Breast epithelium (tissue), 4 donors: ENCODE measurements around the gene SLC35F4. TPM values are rescaled to one million over a fixed set of nuclear protein-coding genes. Genes with fewer than 3 reads are reported as not detected.

Experiments used
- DNase-seq, 2 donors: peaks; one replicate each; pipeline ENCODE4 v3.0.0-alpha.2; 2019; ENCODE audit warnings: low spot score in 2 of 2
- H3K27ac ChIP-seq, 2 donors: fragments of 200-600 bp; sonication (generic) in 1 of 2; one replicate each; pipeline ENCODE4 v1.5.1; 2016 to 2019; ENCODE audit warnings: mild to moderate bottlenecking in 1 of 2
- H3K27me3 ChIP-seq, 2 donors: fragments of 200-600 bp; sonication (generic) in 1 of 2; one replicate each; pipeline versions ENCODE4 v1.5.1 to v1.6.0; 2017 to 2019; ENCODE audit warnings: control low read depth in 1 of 2, mild to moderate bottlenecking in 1 of 2
- H3K36me3 ChIP-seq: fragments of 200-600 bp; one replicate; pipeline ENCODE4 v1.5.1; 2019
- H3K4me1 ChIP-seq, 2 donors: fragments of 200-600 bp; sonication (generic); one replicate each; pipeline ENCODE4 v1.5.1; 2016 to 2019; ENCODE audit warnings: control low read depth in 1 of 2
- H3K4me3 ChIP-seq, 3 donors: fragments of 200-600 bp; sonication (generic); 1 replicate in 2 of 3; 2 replicates in 1 of 3; pipeline ENCODE4 v1.5.1; 2016 to 2019; ENCODE audit warnings: mild to moderate bottlenecking in 3 of 3, moderate library complexity in 2 of 3
- H3K9me3 ChIP-seq, 2 donors: fragments of 200-600 bp; sonication (generic) in 1 of 2; one replicate each; pipeline ENCODE4 v1.5.1; 2016 to 2019; ENCODE audit warnings: control low read depth in 1 of 2
- CTCF ChIP-seq, 3 donors: fragments of 450-650 bp; IDR thresholded peaks; one replicate each; pipeline ENCODE4 v1.5.1; 2016 to 2017; ENCODE audit warnings: antibody characterized with exemption in 3 of 3, mild to moderate bottlenecking in 3 of 3, moderate library complexity in 3 of 3
- POLR2A ChIP-seq: fragments of 450-650 bp; IDR thresholded peaks from one replicate; pipeline ENCODE4 v1.6.1; 2016; ENCODE audit warnings: antibody characterized with exemption, mild to moderate bottlenecking, moderate library complexity
- POLR2AphosphoS5 ChIP-seq, 3 donors: sonication (generic); formaldehyde crosslinking; IDR thresholded peaks; one replicate each; pipeline ENCODE4 v1.6.1; 2017; ENCODE audit warnings: antibody characterized with exemption in 3 of 3
- intact Hi-C: fragments of 100-400 bp; cut with DNase I; formaldehyde crosslinking; loops from one replicate; pipeline ENCODE4 v1.15.1; 2023; ENCODE audit warnings: low total_unique reads
- total RNA-seq, 3 donors: library from RNA; depleted of rRNA; stranded (reverse); fragments of >200 nt; gene quantifications; one replicate each; pipeline ENCODE4 v1.1.0, GENCODE V29; 2016

Gene SLC35F4
- total RNA-seq, 3 donors from 2014 or later = not detected

GRCh38 chr14:57704763-57705162 is 161.1 kb downstream of the SLC35F4 start:
- no peak for DNase-seq
- no peak for TF ChIP-seq CTCF (IDR thresholded peaks at IDR 0.05)
- TF ChIP-seq POLR2A = no peak
- no peak for TF ChIP-seq POLR2AphosphoS5 (IDR thresholded peaks at IDR 0.05)
- peaks cover under 1 to 8% of the 10 kb centered on the region in 2 donors for H3K9me3 ChIP-seq

GRCh38 chr14:57699947-57700346 is 165.9 kb downstream of the SLC35F4 start:
- no peak overlapping the region for H3K27ac ChIP-seq
- no peaks in the 10 kb centered on the region for H3K27me3 ChIP-seq
- no peaks in the 10 kb centered on the region for H3K4me1 ChIP-seq
- DNase-seq = no peak
- H3K9me3 ChIP-seq = no peaks in the 10 kb centered on the region
- no peak overlapping the region for H3K4me3 ChIP-seq
- TF ChIP-seq CTCF (IDR thresholded peaks at IDR 0.05) (no peak), POLR2AphosphoS5 (IDR thresholded peaks at IDR 0.05) (no peak), POLR2A (no peak)
- H3K36me3 ChIP-seq = no peaks in the 10 kb centered on the region
- intact Hi-C loops = no loop called here

More at GRCh38 chr14:57704763-57705162, 161.1 kb downstream of the SLC35F4 start:
- intact Hi-C loops = no loop called here
- Histone ChIP-seq H3K27ac (no peak overlapping the region), H3K4me3 (no peak overlapping the region), H3K27me3 (no peaks in the 10 kb centered on the region), H3K4me1 (no peaks in the 10 kb centered on the region), H3K36me3 (no peaks in the 10 kb centered on the region)

GRCh38 chr14:57692671-57693070 is 173.2 kb downstream of the SLC35F4 start:
- H3K4me1 ChIP-seq = no peaks in the 10 kb centered on the region
- H3K9me3 ChIP-seq = peaks cover 5 to 8% of the 10 kb centered on the region in 2 donors
- no peaks in the 10 kb centered on the region for H3K27me3 ChIP-seq
- intact Hi-C loops = no loop called here
- TF ChIP-seq POLR2A = no peak
- TF ChIP-seq POLR2AphosphoS5 (IDR thresholded peaks at IDR 0.05) = no peak
- no peak for TF ChIP-seq CTCF (IDR thresholded peaks at IDR 0.05)
- H3K27ac ChIP-seq = no peak overlapping the region
- H3K36me3 ChIP-seq = no peaks in the 10 kb centered on the region
- H3K4me3 ChIP-seq = no peak overlapping the region
- no peak for DNase-seq

GRCh38 chr14:57687416-57687815 is 178.5 kb downstream of the SLC35F4 start:
- DNase-seq = no peak
- no peak overlapping the region for H3K4me3 ChIP-seq
- intact Hi-C loops = no loop called here
- TF ChIP-seq POLR2A (no peak), CTCF (IDR thresholded peaks at IDR 0.05) (no peak), POLR2AphosphoS5 (IDR thresholded peaks at IDR 0.05) (no peak)
- H3K9me3 ChIP-seq = peaks cover 0 to 2% of the 10 kb centered on the region in 2 donors
- no peaks in the 10 kb centered on the region for H3K27me3 ChIP-seq
- H3K4me1 ChIP-seq = no peaks in the 10 kb centered on the region
- no peak overlapping the region for H3K27ac ChIP-seq
- H3K36me3 ChIP-seq = no peaks in the 10 kb centered on the region

- H3K4me1 ChIP-seq = no peaks in the 10 kb centered on the region
- H3K36me3 ChIP-seq = no peaks in the 10 kb centered on the region
- intact Hi-C loops = no loop called here
- no peak for TF ChIP-seq POLR2AphosphoS5 (IDR thresholded peaks at IDR 0.05)
- TF ChIP-seq CTCF (IDR thresholded peaks at IDR 0.05) = no peak
- no peak for TF ChIP-seq POLR2A
- H3K4me3 ChIP-seq = no peak overlapping the region
- DNase-seq = no peak
- H3K27me3 ChIP-seq = no peaks in the 10 kb centered on the region
- H3K9me3 ChIP-seq = no peaks in the 10 kb centered on the region
- no peak overlapping the region for H3K27ac ChIP-seq
Measured at GRCh38 chr14:57686304-57686703, 179.6 kb downstream of the SLC35F4 start.
